Activated effector memory CD4-positive, alpha-beta T cell treated with Interleukin-2 at 50 U/mL for 16 hours (primary cell): ENCODE data around the gene RIN1.
"Not testable (repeated sequence)": the region's sequence is repeated elsewhere in the genome, so short reads cannot be mapped to it uniquely, and the experiment has no call there.

Experiments used
- DNase-seq: peaks from one replicate; pipeline ENCODE4 v3.0.0-alpha.2; 2020

The RIN1 gene

GRCh38 chr11:66334605-66335442 is 1.4 kb downstream of the RIN1 start:
- DNase-seq = no peak

- DNase-seq = no peak
These were observed 2.2 kb downstream of the RIN1 start for GRCh38 chr11:66333896-66334604.

GRCh38 chr11:66333220-66333877 is 2.9 kb downstream of the RIN1 start:
- DNase-seq = no peak

GRCh38 chr11:66332371-66333219 is 3.6 kb downstream of the RIN1 start:
- no peak for DNase-seq

GRCh38 chr11:66331542-66332370 is 4.5 kb downstream of the RIN1 start:
- no peak for DNase-seq

GRCh38 chr11:66330931-66331330 is 5.3 kb downstream of the RIN1 start:
- DNase-seq = no peak

GRCh38 chr11:66329165-66329673 is 7.0 kb downstream of the RIN1 start:
- DNase-seq = no peak

- DNase-seq = peak; percentile 67
These were observed 7.7 kb downstream of the RIN1 start for GRCh38 chr11:66328302-66329144.

GRCh38 chr11:66328031-66328301 is 8.3 kb downstream of the RIN1 start:
- DNase-seq = no peak

- DNase-seq = no peak
These were observed 8.8 kb downstream of the RIN1 start for GRCh38 chr11:66327171-66328030.

GRCh38 chr11:66326261-66327111 is 9.7 kb downstream of the RIN1 start:
- no peak for DNase-seq

- no peak for DNase-seq
These were observed 11.0 kb downstream of the RIN1 start for GRCh38 chr11:66325263-66325671.

- DNase-seq = no peak
These were observed 11.6 kb downstream of the RIN1 start for GRCh38 chr11:66324664-66325063.

- DNase-seq = no peak
These were observed 12.6 kb downstream of the RIN1 start for GRCh38 chr11:66323684-66324083.

GRCh38 chr11:66322732-66323427 is 13.4 kb downstream of the RIN1 start:
- DNase-seq = no peak

- DNase-seq = no peak
These were observed 14.6 kb downstream of the RIN1 start for GRCh38 chr11:66321606-66322005.

GRCh38 chr11:66320748-66321147 is 15.5 kb downstream of the RIN1 start:
- DNase-seq = not testable (repeated sequence)

- DNase-seq = not testable (repeated sequence)
These were observed 15.9 kb downstream of the RIN1 start for GRCh38 chr11:66320289-66320688.
